ENCODE measurements around the gene SAMD5.

- TF ChIP-seq TAF1 (IDR thresholded peaks at IDR 0.05; ENCODE audit: borderline replicate concordance, insufficient read depth, low read length): no peak
- no peak for TF ChIP-seq POLR2AphosphoS5 (IDR thresholded peaks at IDR 0.05; ENCODE audit: low read depth, low read length)
- no peak for TF ChIP-seq SIN3A (IDR thresholded peaks at IDR 0.05; ENCODE audit: borderline replicate concordance, insufficient read depth, low read length)
These were observed 44.8 kb upstream of the SAMD5 start for GRCh38 chr6:147463651-147464050.
